NB4 (cell line): ENCODE data around the gene PDX1.
"Not testable (repeated sequence)": the region's sequence is repeated elsewhere in the genome, so short reads cannot be mapped to it uniquely, and the experiment has no call there.

ENCODE experiments used
- CTCF ChIP-seq: IDR thresholded peaks from one replicate; pipeline ENCODE4 v1.5.1; 2012; ENCODE audit warnings: low read depth, low read length
- MAX ChIP-seq: IDR thresholded peaks from 2 replicates; pipeline ENCODE4 v1.6.1; 2011; ENCODE audit warnings: low read depth, low read length
- MYC ChIP-seq: IDR thresholded peaks from 2 replicates; pipeline ENCODE4 v1.6.1; 2011; ENCODE audit warnings: low read depth, low read length
- POLR2A ChIP-seq: IDR thresholded peaks from 2 replicates; pipeline ENCODE4 v1.6.1; 2011; ENCODE audit warnings: mild to moderate bottlenecking; ENCODE audit not compliant: insufficient read length; ENCODE audit errors: extremely low read depth

DNA sequence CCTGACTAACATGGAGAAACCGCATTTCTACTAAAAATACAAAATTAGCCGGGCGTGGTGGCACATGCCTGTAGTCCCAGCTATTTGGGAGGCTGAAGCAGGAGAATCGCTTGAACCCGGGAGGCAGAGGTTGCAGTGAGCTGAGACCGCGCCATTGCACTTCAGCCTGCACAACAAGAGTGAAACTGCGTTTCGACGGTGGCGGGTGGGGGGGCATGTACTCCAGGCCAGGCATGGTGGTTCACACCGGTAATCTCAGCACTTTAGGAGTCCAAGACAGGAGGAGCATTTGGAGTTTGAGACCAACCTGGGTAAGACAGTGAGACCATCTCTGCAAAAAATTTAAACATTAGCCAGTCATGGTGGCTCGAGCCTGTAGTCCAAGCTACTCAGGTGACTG lies 44.4 kb downstream of the PDX1 start:
- not testable (repeated sequence) for TF ChIP-seq POLR2A, CTCF, MYC, MAX
